Measurements from ENCODE around the gene CBARP. TPM values are rescaled to one million over a fixed set of nuclear protein-coding genes. Genes with fewer than 3 reads are reported as not detected.

Gene CBARP
- total and polyA plus RNA-seq, 2 of the 13 experiments (the other 11 are each of a cell fraction or from before 2014, with no cell fraction given): 1.2 to 1.4 TPM

DNA sequence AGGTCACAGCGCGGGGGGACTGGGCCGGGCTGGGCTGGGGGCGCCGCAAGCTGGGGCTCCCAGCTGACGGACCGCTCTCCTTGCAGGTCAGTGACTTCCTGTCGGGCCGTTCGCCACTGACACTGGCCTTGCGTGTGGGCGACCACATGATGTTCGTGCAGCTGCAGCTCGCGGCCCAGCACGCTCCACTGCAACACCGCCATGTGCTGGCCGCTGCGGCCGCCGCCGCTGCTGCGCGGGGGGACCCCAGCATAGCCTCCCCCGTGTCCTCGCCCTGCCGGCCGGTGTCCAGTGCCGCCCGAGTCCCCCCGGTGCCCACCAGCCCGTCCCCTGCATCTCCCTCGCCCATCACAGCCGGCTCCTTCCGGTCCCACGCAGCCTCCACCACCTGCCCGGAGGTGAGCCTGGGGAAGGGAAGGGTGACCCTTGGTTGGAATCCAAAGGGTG, 16.3 kb upstream of the CBARP start (continued):
- TF ChIP-seq NFKB2 (CRISPR knock-in tag; IDR thresholded peaks at IDR 0.05; ENCODE audit: borderline replicate concordance): no peak
- no peak for TF ChIP-seq KLF13 (CRISPR knock-in tag; IDR thresholded peaks at IDR 0.05)
- no peak for TF ChIP-seq DNMT1 (CRISPR knock-in tag; IDR thresholded peaks at IDR 0.05)
- TF ChIP-seq RBFOX2 (IDR thresholded peaks at IDR 0.05; ENCODE audit: low read depth, low read length): peak; percentile 95
- TF ChIP-seq, protein P1, sequence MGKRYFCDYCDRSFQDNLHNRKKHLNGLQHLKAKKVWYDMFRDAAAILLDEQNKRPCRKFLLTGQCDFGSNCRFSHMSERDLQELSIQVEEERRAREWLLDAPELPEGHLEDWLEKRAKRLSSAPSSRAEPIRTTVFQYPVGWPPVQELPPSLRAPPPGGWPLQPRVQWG (CRISPR knock-in tag; IDR thresholded peaks at IDR 0.05; ENCODE audit: borderline replicate concordance, low read depth): no peak
- peak; percentile 50 for TF ChIP-seq AKAP8 (CRISPR knock-in tag; IDR thresholded peaks at IDR 0.05)
- TF ChIP-seq IKZF1 (IDR thresholded peaks at IDR 0.05): no peak
- TF ChIP-seq, protein P2, sequence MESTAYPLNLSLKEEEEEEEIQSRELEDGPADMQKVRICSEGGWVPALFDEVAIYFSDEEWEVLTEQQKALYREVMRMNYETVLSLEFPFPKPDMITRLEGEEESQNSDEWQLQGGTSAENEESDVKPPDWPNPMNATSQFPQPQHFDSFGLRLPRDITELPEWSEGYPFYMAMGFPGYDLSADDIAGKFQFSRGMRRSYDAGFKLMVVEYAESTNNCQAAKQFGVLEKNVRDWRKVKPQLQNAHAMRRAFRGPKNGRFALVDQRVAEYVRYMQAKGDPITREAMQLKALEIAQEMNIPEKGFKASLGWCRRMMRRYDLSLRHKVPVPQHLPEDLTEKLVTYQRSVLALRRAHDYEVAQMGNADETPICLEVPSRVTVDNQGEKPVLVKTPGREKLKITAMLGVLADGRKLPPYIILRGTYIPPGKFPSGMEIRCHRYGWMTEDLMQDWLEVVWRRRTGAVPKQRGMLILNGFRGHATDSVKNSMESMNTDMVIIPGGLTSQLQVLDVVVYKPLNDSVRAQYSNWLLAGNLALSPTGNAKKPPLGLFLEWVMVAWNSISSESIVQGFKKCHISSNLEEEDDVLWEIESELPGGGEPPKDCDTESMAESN (CRISPR knock-in tag; conservative IDR thresholded peaks at IDR 0.05): no peak; the same call in 1 of the 2 replicates
- TF ChIP-seq, protein P3, sequence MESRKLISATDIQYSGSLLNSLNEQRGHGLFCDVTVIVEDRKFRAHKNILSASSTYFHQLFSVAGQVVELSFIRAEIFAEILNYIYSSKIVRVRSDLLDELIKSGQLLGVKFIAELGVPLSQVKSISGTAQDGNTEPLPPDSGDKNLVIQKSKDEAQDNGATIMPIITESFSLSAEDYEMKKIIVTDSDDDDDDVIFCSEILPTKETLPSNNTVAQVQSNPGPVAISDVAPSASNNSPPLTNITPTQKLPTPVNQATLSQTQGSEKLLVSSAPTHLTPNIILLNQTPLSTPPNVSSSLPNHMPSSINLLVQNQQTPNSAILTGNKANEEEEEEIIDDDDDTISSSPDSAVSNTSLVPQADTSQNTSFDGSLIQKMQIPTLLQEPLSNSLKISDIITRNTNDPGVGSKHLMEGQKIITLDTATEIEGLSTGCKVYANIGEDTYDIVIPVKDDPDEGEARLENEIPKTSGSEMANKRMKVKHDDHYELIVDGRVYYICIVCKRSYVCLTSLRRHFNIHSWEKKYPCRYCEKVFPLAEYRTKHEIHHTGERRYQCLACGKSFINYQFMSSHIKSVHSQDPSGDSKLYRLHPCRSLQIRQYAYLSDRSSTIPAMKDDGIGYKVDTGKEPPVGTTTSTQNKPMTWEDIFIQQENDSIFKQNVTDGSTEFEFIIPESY (CRISPR knock-in tag; IDR thresholded peaks at IDR 0.05): no peak; the same call in 1 of the 2 replicates
- no peak for TF ChIP-seq ZNF713 (CRISPR knock-in tag; IDR thresholded peaks at IDR 0.05)
- TF ChIP-seq ZNF557 (CRISPR knock-in tag; IDR thresholded peaks at IDR 0.05): no peak
- TF ChIP-seq, protein P4, sequence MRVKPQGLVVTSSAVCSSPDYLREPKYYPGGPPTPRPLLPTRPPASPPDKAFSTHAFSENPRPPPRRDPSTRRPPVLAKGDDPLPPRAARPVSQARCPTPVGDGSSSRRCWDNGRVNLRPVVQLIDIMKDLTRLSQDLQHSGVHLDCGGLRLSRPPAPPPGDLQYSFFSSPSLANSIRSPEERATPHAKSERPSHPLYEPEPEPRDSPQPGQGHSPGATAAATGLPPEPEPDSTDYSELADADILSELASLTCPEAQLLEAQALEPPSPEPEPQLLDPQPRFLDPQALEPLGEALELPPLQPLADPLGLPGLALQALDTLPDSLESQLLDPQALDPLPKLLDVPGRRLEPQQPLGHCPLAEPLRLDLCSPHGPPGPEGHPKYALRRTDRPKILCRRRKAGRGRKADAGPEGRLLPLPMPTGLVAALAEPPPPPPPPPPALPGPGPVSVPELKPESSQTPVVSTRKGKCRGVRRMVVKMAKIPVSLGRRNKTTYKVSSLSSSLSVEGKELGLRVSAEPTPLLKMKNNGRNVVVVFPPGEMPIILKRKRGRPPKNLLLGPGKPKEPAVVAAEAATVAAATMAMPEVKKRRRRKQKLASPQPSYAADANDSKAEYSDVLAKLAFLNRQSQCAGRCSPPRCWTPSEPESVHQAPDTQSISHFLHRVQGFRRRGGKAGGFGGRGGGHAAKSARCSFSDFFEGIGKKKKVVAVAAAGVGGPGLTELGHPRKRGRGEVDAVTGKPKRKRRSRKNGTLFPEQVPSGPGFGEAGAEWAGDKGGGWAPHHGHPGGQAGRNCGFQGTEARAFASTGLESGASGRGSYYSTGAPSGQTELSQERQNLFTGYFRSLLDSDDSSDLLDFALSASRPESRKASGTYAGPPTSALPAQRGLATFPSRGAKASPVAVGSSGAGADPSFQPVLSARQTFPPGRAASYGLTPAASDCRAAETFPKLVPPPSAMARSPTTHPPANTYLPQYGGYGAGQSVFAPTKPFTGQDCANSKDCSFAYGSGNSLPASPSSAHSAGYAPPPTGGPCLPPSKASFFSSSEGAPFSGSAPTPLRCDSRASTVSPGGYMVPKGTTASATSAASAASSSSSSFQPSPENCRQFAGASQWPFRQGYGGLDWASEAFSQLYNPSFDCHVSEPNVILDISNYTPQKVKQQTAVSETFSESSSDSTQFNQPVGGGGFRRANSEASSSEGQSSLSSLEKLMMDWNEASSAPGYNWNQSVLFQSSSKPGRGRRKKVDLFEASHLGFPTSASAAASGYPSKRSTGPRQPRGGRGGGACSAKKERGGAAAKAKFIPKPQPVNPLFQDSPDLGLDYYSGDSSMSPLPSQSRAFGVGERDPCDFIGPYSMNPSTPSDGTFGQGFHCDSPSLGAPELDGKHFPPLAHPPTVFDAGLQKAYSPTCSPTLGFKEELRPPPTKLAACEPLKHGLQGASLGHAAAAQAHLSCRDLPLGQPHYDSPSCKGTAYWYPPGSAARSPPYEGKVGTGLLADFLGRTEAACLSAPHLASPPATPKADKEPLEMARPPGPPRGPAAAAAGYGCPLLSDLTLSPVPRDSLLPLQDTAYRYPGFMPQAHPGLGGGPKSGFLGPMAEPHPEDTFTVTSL (CRISPR knock-in tag; IDR thresholded peaks at IDR 0.05; ENCODE audit: borderline replicate concordance): no peak
- TF ChIP-seq CBX5 (CRISPR knock-in tag; IDR thresholded peaks at IDR 0.05; ENCODE audit: borderline replicate concordance): no peak
- no peak for TF ChIP-seq SIN3B (IDR thresholded peaks at IDR 0.05; ENCODE audit: low read length)
- 0 out of 2 replicates have a peak, but pooled peaks have one; percentile 33 for TF ChIP-seq ZNF790 (CRISPR knock-in tag; IDR thresholded peaks at IDR 0.05; ENCODE audit: borderline replicate concordance)
- TF ChIP-seq ZNF160 (CRISPR knock-in tag; IDR thresholded peaks at IDR 0.05): 0 out of 2 replicates have a peak, but pooled peaks have one; percentile 28
